ENCODE data around the gene ZCWPW1. TPM values are rescaled to one million over a fixed set of nuclear protein-coding genes. Genes with fewer than 3 reads are reported as not detected.

Gene ZCWPW1, protein sequence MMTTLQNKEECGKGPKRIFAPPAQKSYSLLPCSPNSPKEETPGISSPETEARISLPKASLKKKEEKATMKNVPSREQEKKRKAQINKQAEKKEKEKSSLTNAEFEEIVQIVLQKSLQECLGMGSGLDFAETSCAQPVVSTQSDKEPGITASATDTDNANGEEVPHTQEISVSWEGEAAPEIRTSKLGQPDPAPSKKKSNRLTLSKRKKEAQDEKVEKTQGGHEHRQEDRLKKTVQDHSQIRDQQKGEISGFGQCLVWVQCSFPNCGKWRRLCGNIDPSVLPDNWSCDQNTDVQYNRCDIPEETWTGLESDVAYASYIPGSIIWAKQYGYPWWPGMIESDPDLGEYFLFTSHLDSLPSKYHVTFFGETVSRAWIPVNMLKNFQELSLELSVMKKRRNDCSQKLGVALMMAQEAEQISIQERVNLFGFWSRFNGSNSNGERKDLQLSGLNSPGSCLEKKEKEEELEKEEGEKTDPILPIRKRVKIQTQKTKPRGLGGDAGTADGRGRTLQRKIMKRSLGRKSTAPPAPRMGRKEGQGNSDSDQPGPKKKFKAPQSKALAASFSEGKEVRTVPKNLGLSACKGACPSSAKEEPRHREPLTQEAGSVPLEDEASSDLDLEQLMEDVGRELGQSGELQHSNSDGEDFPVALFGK
- polyA plus RNA-seq (2012; ENCODE audit: insufficient read depth, insufficient read length), result 6.2 TPM

DNA sequence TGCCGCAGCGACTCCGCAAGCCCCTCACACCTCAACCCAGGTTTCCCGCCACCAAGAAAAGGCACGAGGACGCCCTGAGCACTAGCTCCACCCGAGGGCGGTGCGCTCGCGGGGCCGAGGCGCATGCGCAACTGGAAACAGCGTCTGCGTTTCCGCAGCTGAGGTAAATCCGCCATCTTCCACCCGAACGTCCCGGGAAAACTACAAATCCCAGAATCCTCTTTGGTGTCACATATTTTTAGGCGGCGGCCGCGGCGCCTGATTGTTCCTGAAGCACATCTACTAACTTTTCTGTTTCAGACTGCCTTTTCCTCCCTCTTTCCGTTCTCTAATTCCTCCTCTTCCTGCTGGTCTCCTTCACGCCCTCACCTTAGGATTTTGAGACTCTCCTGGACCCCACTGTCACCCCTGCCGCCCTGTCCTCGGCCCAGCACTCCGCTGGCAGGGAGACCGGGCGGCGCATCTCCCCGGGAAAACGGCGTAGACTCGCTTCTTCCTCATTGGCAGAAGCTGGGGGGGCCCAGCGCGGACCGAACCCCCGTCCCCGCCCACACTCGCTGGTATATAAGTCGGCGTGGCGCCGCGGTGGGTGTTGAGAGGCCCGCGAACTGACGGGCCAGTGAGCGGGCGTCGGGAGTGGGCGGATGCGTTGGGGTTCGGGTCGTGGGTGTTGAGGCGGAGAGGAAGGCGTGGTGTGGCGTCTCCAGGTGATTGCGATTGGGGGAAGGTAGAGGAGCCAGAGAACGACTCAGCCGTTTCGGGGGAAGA is at the start of gene ZCWPW1:
ZCWPW1 (minus strand) TSS at position 505 of the 768 bp plus-strand sequence. CDS start 8,054 bp downstream, outside the sequence.
- peak; percentile 96 for DNase-seq (ENCODE audit: low read depth, low spot score)
- H3K4me3 ChIP-seq (ENCODE audit: low read length), result peak within 1 kb of the TSS; percentile 69

DNA sequence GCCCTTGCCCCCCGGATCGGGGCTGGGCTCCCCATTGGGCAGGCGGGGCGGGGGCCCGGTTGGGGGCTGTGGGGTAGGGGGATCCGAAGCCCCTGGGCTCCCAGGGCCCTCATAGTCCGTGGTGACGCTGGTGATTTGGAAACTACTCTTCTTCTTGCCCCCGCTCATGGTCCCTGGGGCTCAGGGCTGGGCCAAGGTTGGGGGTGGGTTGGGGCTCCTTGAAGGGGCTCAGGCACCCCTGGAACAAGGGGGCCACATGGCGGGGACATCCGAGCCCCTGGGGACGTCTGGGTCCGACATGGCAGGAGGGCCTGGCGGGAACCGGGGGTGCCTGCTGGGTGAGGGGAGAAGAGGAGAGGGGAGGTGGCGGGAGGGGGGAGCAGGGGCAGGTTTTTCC is 49.4 kb upstream of the ZCWPW1 start:
- peak overlapping the region; percentile 83 for H3K4me3 ChIP-seq (ENCODE audit: low read length)
- no peak for DNase-seq (ENCODE audit: low read depth, low spot score)

GRCh38 chr7:100476903-100477870 is 48.7 kb upstream of the ZCWPW1 start:
- no peak for DNase-seq (ENCODE audit: low read depth, low spot score)
- no peak overlapping the region for H3K4me3 ChIP-seq (ENCODE audit: low read length)

DNA sequence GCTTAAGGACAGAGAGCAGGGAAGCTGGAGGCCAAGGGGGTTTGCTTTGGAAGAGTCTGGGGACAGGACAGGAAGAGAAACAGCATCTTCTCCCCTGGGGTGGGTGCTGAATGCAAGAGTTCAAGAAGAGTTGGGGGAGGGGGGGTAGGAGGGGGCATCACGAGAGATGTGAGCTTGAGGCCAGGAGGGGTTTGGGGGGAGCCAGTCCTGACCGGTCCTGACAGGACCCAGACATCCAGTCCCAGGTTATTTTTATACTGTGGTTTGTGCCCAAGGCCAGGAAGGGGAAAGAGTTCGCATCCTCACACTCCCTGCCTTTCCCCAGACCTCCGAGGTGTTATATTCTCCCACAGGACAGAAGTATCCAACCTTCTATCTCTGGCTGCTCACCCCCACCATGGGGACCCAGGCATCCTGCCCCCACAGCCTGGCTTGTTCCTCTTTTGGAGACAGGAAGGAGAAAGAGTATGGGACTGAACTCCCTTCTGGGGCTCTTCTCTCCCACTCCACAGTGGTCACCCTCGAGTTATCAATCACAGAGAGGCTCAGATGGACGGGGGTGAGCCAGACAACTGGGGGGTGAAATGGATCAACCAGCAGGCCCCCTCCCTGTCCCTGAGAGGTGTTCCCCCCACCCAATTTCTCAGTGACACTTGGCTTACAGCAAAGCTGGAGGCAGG is 47.7 kb upstream of the ZCWPW1 start:
- no peak overlapping the region for H3K4me3 ChIP-seq (ENCODE audit: low read length)
- DNase-seq (ENCODE audit: low read depth, low spot score), result no peak

DNA sequence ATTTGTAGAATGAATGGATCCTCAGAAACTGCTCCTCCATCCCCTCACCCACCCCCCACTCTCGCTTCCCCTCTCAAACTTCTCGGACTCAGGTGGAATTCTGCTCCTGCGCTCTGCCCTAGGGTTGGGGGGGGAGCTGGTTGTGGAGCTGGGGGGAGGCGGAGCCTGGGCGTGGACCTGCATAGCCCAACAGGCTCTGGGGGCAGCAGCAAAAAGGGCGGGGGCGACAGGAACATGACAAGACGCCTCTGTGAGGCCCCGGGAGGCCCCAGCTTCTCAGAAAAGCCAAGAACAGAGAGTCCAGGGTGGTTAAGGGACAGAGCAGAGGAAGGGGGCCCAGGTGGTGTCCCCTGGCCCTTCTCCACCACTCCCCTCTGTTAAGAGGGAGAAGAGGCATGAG is 47.0 kb upstream of the ZCWPW1 start:
- no peak overlapping the region for H3K4me3 ChIP-seq (ENCODE audit: low read length)
- DNase-seq (ENCODE audit: low read depth, low spot score), result no peak

DNA sequence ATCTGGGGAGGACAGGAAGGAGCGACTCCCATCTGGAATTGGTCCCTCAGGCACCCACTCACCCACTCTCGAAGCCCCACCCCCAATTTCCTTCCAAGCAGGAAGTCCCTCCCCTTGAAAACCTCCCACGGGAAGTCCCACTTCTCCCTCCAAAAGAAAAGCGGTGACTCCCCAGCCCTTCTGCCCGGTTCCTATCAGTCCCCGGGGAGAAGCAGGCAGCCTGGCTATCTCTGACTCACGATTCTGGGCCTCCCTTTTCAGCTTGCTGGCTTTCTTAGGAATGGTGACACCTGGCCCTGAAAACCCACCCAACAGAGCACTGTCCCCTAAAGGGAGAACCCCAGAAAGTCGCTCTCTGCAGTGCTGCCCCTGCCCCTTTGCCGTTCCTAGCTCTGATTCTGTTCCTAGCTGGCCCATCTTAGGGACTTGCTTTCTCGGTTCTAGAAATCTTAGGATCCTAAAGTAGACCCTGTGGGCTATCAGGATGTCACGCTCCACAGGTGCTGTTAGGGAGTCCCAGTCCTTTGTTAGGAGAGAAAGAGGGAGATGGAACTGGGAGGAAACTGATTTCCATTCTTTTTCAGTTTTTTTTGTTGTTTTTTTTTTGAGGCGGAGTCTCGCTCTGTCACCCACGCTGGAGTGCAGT is 44.5 kb upstream of the ZCWPW1 start:
- H3K4me3 ChIP-seq (ENCODE audit: low read length), result no peak overlapping the region
- no peak for DNase-seq (ENCODE audit: low read depth, low spot score)

GRCh38 chr7:100472121-100472851 is 43.8 kb upstream of the ZCWPW1 start:
- H3K4me3 ChIP-seq (ENCODE audit: low read length), result no peak overlapping the region
- no peak for DNase-seq (ENCODE audit: low read depth, low spot score)

DNA sequence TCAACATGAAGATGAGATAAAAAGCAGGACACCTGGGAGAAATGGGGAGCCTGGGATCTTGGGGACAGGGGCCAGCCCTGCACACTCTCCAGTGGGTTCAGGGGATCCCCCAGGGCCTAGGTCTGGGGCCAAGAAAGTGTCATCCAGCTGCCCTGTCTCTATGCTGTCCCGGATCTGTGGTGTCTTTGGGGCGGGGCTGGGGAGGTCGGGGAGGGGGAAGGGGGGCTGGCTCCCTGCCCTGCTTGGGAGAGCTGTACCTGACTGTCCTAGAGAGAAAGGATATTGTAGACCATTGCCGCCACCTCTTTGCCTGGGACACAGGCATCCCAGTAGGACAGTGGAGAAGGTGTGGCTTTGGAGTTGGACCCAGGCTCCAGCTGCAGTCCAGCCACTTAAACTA is 42.5 kb upstream of the ZCWPW1 start:
- no peak overlapping the region for H3K4me3 ChIP-seq (ENCODE audit: low read length)
- no peak for DNase-seq (ENCODE audit: low read depth, low spot score)

GRCh38 chr7:100469227-100470044 is 40.9 kb upstream of the ZCWPW1 start:
- no peak overlapping the region for H3K4me3 ChIP-seq (ENCODE audit: low read length)
- DNase-seq (ENCODE audit: low read depth, low spot score), result peak; percentile 42

GRCh38 chr7:100467638-100468373 is 39.3 kb upstream of the ZCWPW1 start:
- H3K4me3 ChIP-seq (ENCODE audit: low read length), result no peak overlapping the region
- DNase-seq (ENCODE audit: low read depth, low spot score), result no peak

GRCh38 chr7:100466653-100467605 is 38.4 kb upstream of the ZCWPW1 start:
- no peak overlapping the region for H3K4me3 ChIP-seq (ENCODE audit: low read length)
- no peak for DNase-seq (ENCODE audit: low read depth, low spot score)

- DNase-seq (ENCODE audit: low read depth, low spot score), result no peak
- H3K4me3 ChIP-seq (ENCODE audit: low read length), result no peak overlapping the region
Measured at GRCh38 chr7:100465702-100466311, 37.3 kb upstream of the ZCWPW1 start.

- DNase-seq (ENCODE audit: low read depth, low spot score), result no peak
Measured at GRCh38 chr7:100465299-100465698, 36.8 kb upstream of the ZCWPW1 start.

GRCh38 chr7:100464791-100465190 is 36.3 kb upstream of the ZCWPW1 start:
- H3K4me3 ChIP-seq (ENCODE audit: low read length), result no peak overlapping the region
- no peak for DNase-seq (ENCODE audit: low read depth, low spot score)

More at GRCh38 chr7:100465299-100465698, 36.8 kb upstream of the ZCWPW1 start:
- H3K4me3 ChIP-seq (ENCODE audit: low read length), result no peak overlapping the region
